ENCODE results near the gene VPS26C. TPM values are rescaled to one million over a fixed set of nuclear protein-coding genes. Genes with fewer than 3 reads are reported as not detected.

VPS26C gene
- total RNA-seq, 1 experiment from 2014 or later, result 62.8 TPM

DNA sequence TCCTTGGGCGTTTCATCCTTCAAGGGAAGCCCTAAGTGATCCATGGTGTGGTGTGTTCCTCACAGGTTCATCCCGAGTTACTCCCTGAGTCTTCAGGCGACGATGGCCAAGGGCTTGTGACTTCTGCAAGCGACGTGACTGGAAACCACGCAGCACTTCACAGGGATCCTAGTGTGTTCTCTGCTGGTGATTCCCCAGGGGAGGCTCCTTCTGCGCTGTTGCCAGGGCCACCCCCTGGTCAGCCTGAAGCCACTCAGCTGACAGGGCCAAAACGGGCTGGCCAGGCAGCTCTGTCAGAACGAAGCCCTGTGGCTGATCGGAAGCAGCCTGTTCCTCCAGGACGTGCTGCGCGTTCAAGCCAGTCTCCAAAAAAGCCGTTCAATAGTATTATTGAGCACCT is 71.5 kb downstream of the VPS26C start:
- ATAC-seq, result no peak

DNA sequence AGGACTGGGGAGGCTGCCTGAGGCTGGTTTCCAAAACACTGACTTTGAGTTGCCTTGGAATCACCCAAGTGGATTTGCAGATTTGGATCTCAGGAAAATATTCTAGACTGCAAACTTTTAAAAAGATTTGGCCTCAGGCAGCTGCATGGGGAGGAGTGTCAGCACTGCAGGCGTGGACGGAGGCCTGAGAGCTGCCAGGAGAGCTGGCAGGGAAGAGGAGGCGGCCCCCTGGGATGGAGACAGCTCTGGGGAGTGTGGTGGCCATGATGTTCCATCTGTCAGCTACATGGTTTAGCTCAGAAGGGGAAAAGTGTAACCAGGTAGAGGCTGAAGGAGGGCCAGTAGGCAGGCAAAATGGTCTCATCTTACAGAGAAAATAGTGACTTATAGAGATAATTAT is 72.1 kb downstream of the VPS26C start:
- Mint-ChIP-seq H3K27me3 (ENCODE audit: low read depth) (no peaks in the 10 kb centered on the region), H3K4me3 (no peak overlapping the region), H3K36me3 (peaks cover 4% of the 10 kb centered on the region; the same call in 1 of the 2 replicates), H3K4me1 (peaks cover 14% of the 10 kb centered on the region), H3K9me3 (no peaks in the 10 kb centered on the region), H3K27ac (no peak overlapping the region)
- ChIA-PET POLR2A (no interaction called here), CTCF (no interaction called here)
- DNase-seq (ENCODE audit: low spot score) (no peak), ATAC-seq (no peak)
- TF ChIP-seq, protein P1, sequence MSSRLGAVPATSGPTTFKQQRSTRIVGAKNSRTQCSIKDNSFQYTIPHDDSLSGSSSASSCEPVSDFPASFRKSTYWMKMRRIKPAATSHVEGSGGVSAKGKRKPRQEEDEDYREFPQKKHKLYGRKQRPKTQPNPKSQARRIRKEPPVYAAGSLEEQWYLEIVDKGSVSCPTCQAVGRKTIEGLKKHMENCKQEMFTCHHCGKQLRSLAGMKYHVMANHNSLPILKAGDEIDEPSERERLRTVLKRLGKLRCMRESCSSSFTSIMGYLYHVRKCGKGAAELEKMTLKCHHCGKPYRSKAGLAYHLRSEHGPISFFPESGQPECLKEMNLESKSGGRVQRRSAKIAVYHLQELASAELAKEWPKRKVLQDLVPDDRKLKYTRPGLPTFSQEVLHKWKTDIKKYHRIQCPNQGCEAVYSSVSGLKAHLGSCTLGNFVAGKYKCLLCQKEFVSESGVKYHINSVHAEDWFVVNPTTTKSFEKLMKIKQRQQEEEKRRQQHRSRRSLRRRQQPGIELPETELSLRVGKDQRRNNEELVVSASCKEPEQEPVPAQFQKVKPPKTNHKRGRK (CRISPR knock-in tag; IDR thresholded peaks at IDR 0.05; ENCODE audit: borderline replicate concordance), result no peak
- TF ChIP-seq ZNF396 (CRISPR knock-in tag; IDR thresholded peaks at IDR 0.05; ENCODE audit: borderline replicate concordance), result no peak
- TF ChIP-seq, protein P2, sequence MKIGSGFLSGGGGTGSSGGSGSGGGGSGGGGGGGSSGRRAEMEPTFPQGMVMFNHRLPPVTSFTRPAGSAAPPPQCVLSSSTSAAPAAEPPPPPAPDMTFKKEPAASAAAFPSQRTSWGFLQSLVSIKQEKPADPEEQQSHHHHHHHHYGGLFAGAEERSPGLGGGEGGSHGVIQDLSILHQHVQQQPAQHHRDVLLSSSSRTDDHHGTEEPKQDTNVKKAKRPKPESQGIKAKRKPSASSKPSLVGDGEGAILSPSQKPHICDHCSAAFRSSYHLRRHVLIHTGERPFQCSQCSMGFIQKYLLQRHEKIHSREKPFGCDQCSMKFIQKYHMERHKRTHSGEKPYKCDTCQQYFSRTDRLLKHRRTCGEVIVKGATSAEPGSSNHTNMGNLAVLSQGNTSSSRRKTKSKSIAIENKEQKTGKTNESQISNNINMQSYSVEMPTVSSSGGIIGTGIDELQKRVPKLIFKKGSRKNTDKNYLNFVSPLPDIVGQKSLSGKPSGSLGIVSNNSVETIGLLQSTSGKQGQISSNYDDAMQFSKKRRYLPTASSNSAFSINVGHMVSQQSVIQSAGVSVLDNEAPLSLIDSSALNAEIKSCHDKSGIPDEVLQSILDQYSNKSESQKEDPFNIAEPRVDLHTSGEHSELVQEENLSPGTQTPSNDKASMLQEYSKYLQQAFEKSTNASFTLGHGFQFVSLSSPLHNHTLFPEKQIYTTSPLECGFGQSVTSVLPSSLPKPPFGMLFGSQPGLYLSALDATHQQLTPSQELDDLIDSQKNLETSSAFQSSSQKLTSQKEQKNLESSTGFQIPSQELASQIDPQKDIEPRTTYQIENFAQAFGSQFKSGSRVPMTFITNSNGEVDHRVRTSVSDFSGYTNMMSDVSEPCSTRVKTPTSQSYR (CRISPR knock-in tag; IDR thresholded peaks at IDR 0.05), result no peak
- no peak for TF ChIP-seq RELA (CRISPR knock-in tag; IDR thresholded peaks at IDR 0.05; ENCODE audit: borderline replicate concordance)
- no peak for TF ChIP-seq NR1H2 (CRISPR knock-in tag; IDR thresholded peaks at IDR 0.05)
- TF ChIP-seq ZNF138 (CRISPR knock-in tag; conservative IDR thresholded peaks at IDR 0.05), result no peak
- TF ChIP-seq JUN (CRISPR knock-in tag; IDR thresholded peaks at IDR 0.05), result no peak
- TF ChIP-seq, protein P3, sequence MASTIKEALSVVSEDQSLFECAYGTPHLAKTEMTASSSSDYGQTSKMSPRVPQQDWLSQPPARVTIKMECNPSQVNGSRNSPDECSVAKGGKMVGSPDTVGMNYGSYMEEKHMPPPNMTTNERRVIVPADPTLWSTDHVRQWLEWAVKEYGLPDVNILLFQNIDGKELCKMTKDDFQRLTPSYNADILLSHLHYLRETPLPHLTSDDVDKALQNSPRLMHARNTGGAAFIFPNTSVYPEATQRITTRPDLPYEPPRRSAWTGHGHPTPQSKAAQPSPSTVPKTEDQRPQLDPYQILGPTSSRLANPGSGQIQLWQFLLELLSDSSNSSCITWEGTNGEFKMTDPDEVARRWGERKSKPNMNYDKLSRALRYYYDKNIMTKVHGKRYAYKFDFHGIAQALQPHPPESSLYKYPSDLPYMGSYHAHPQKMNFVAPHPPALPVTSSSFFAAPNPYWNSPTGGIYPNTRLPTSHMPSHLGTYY (CRISPR knock-in tag; IDR thresholded peaks at IDR 0.05), result no peak
- TF ChIP-seq MYBL2 (CRISPR knock-in tag; IDR thresholded peaks at IDR 0.05), result no peak
- TF ChIP-seq ATF1 (CRISPR knock-in tag; IDR thresholded peaks at IDR 0.05), result no peak
- no peak for TF ChIP-seq ZNF416 (CRISPR knock-in tag; IDR thresholded peaks at IDR 0.05)

More for the DNA sequence above, 71.5 kb downstream of the VPS26C start:
- no peak for DNase-seq (ENCODE audit: low spot score)
- Mint-ChIP-seq H3K4me3 (no peak overlapping the region), H3K27ac (no peak overlapping the region), H3K27me3 (ENCODE audit: low read depth) (no peaks in the 10 kb centered on the region), H3K36me3 (peaks cover 4% of the 10 kb centered on the region; the same call in 1 of the 2 replicates), H3K9me3 (no peaks in the 10 kb centered on the region), H3K4me1 (peaks cover 14% of the 10 kb centered on the region)
- CTCF ChIA-PET, result no interaction called here
- POLR2A ChIA-PET, result no interaction called here
- TF ChIP-seq, protein P4, sequence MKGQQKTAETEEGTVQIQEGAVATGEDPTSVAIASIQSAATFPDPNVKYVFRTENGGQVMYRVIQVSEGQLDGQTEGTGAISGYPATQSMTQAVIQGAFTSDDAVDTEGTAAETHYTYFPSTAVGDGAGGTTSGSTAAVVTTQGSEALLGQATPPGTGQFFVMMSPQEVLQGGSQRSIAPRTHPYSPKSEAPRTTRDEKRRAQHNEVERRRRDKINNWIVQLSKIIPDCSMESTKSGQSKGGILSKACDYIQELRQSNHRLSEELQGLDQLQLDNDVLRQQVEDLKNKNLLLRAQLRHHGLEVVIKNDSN (CRISPR knock-in tag; IDR thresholded peaks at IDR 0.05), result no peak
- TF ChIP-seq, protein P5, sequence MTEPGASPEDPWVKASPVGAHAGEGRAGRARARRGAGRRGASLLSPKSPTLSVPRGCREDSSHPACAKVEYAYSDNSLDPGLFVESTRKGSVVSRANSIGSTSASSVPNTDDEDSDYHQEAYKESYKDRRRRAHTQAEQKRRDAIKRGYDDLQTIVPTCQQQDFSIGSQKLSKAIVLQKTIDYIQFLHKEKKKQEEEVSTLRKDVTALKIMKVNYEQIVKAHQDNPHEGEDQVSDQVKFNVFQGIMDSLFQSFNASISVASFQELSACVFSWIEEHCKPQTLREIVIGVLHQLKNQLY (CRISPR knock-in tag; IDR thresholded peaks at IDR 0.05), result no peak
- TF ChIP-seq OVOL2 (CRISPR knock-in tag; IDR thresholded peaks at IDR 0.05; ENCODE audit: borderline replicate concordance) (no peak), RELA (CRISPR knock-in tag; IDR thresholded peaks at IDR 0.05; ENCODE audit: borderline replicate concordance) (no peak), ZNF423 (CRISPR knock-in tag; IDR thresholded peaks at IDR 0.05) (no peak), NR3C1 (CRISPR knock-in tag; conservative IDR thresholded peaks at IDR 0.05; ENCODE audit: low read depth) (no peak), JAZF1 (CRISPR knock-in tag; IDR thresholded peaks at IDR 0.05) (no peak)
- TF ChIP-seq, protein P6, sequence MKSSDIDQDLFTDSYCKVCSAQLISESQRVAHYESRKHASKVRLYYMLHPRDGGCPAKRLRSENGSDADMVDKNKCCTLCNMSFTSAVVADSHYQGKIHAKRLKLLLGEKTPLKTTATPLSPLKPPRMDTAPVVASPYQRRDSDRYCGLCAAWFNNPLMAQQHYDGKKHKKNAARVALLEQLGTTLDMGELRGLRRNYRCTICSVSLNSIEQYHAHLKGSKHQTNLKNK (CRISPR knock-in tag; IDR thresholded peaks at IDR 0.05), result no peak
- TF ChIP-seq, protein P2 (CRISPR knock-in tag; IDR thresholded peaks at IDR 0.05), result no peak
- TF ChIP-seq, protein P7, sequence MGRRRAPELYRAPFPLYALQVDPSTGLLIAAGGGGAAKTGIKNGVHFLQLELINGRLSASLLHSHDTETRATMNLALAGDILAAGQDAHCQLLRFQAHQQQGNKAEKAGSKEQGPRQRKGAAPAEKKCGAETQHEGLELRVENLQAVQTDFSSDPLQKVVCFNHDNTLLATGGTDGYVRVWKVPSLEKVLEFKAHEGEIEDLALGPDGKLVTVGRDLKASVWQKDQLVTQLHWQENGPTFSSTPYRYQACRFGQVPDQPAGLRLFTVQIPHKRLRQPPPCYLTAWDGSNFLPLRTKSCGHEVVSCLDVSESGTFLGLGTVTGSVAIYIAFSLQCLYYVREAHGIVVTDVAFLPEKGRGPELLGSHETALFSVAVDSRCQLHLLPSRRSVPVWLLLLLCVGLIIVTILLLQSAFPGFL (CRISPR knock-in tag; IDR thresholded peaks at IDR 0.05; ENCODE audit: borderline replicate concordance), result no peak
